Gastroesophageal sphincter (tissue), 4 donors: Measurements from ENCODE around the gene PDXK. TPM values are rescaled to one million over a fixed set of nuclear protein-coding genes. Genes with fewer than 3 reads are reported as not detected.
"Not testable (repeated sequence)": the region's sequence is repeated elsewhere in the genome, so short reads cannot be mapped to it uniquely, and the experiment has no call there.

Experiments used
- ATAC-seq: fragments of 150-250 bp; one replicate; pipeline ENCODE4 v1.9.1; 2016; ENCODE audit warnings: mild to moderate bottlenecking, moderate library complexity
- H3K27ac ChIP-seq, 4 donors: fragments of 200-600 bp; sonication (generic) in 3 of 4; 1 replicate in 3 of 4; 2 replicates in 1 of 4; pipeline ENCODE4 v1.5.1; 2016 to 2019
- H3K27me3 ChIP-seq: fragments of 200-600 bp; sonication (generic); one replicate; pipeline ENCODE4 v1.5.1; 2019
- H3K36me3 ChIP-seq, 2 donors: fragments of 200-600 bp; sonication (generic); one replicate each; pipeline ENCODE4 v1.5.1; 2019; ENCODE audit warnings: control low read depth in 1 of 2
- H3K4me1 ChIP-seq, 3 donors: fragments of 200-600 bp; sonication (generic); 1 replicate in 2 of 3; 2 replicates in 1 of 3; pipeline ENCODE4 v1.5.1; 2016 to 2019; ENCODE audit warnings: control low read depth in 2 of 3
- H3K4me3 ChIP-seq, 2 donors: fragments of 200-600 bp; sonication (generic); one replicate each; pipeline ENCODE4 v1.5.1; 2019; ENCODE audit warnings: mild to moderate bottlenecking in 1 of 2, moderate library complexity in 1 of 2
- H3K9me3 ChIP-seq, 3 donors: fragments of 200-600 bp; sonication (generic); one replicate each; pipeline ENCODE4 v1.5.1; 2017 to 2019; ENCODE audit warnings: control low read depth in 2 of 3
- CTCF ChIP-seq, 4 experiments: fragments of 200-600 bp in 2 of 4; fragments of 450-650 bp in 2 of 4; sonication (generic) in 1 of 4; IDR thresholded peaks; one replicate each; pipeline ENCODE4 v1.5.1; 2017 to 2019; ENCODE audit warnings: antibody characterized with exemption in 4 of 4, mild to moderate bottlenecking in 2 of 4, moderate library complexity in 2 of 4
- EP300 ChIP-seq: sonication (generic); formaldehyde crosslinking; IDR thresholded peaks from one replicate; pipeline ENCODE4 v1.6.1; 2017; ENCODE audit warnings: antibody characterized with exemption, mild to moderate bottlenecking
- POLR2A ChIP-seq, 2 donors: fragments of 450-650 bp; IDR thresholded peaks; one replicate each; pipeline ENCODE4 v1.6.1; 2017; ENCODE audit warnings: antibody characterized with exemption in 2 of 2, mild to moderate bottlenecking in 2 of 2, moderate library complexity in 1 of 2
- POLR2AphosphoS5 ChIP-seq: sonication (generic); formaldehyde crosslinking; IDR thresholded peaks from one replicate; pipeline ENCODE4 v1.6.1; 2017; ENCODE audit warnings: antibody characterized with exemption
- WGBS, 2 donors: methylation state at CpG; one replicate each; pipeline ENCODE4 v1.1.5; 2018; ENCODE audit warnings: low coverage in 1 of 2; 5-methylcytosine and 5-hydroxymethylcytosine counted together
- total RNA-seq, 4 donors: library from RNA; depleted of rRNA; stranded (reverse); fragments of >200 nt; gene quantifications; one replicate each; pipeline ENCODE4 v1.1.0, GENCODE V29; 2016

PDXK gene
- total RNA-seq: 10 to 100 TPM; 24.4 to 42.2 (median 33.0) TPM

GRCh38 chr21:43718872-43719747, at the start of gene PDXK:
Gene PDXK (plus strand): TSS chr21:43719129. CDS start chr21:43719295, 166 bp downstream.
- peaks cover 0 to 8% of the 10 kb centered on the region in 2 donors for H3K36me3 ChIP-seq
- peak within 1 kb of the TSS; percentile 19 to 87 (median 84) for H3K27ac ChIP-seq
- peak; percentile 95 for ATAC-seq
- WGBS, 2 donors: no CpG with 5 or more reads among the region's 117 CpGs
- H3K9me3 ChIP-seq: no peaks in the 10 kb centered on the region
- H3K27me3 ChIP-seq: no peaks in the 10 kb centered on the region
- peaks cover 0 to 43% (median 21%) of the 10 kb centered on the region in 3 donors for H3K4me1 ChIP-seq
- TF ChIP-seq EP300 (no peak), POLR2A (IDR thresholded peaks at IDR 0.05) (peak; percentile 67 to 71), CTCF (IDR thresholded peaks at IDR 0.05) (peak in 2 of 4 experiments; percentile 18 to 22), POLR2AphosphoS5 (peak; percentile 58)
- H3K4me3 ChIP-seq: peak within 1 kb of the TSS; percentile 54 to 95

- no peaks in the 10 kb centered on the region for H3K9me3 ChIP-seq
- TF ChIP-seq EP300: no peak
- no peak for TF ChIP-seq POLR2A (IDR thresholded peaks at IDR 0.05)
- ATAC-seq: no peak
- no peak overlapping the region for H3K27ac ChIP-seq
- H3K27me3 ChIP-seq: no peaks in the 10 kb centered on the region
- no peaks in the 10 kb centered on the region for H3K4me1 ChIP-seq
- H3K36me3 ChIP-seq: peaks cover 0 to 68% of the 10 kb centered on the region in 2 donors
- 82 to 88% methylated on average over 9 to 19 of the region's 20 CpGs for WGBS, 2 donors
- H3K4me3 ChIP-seq: no peak overlapping the region
Measured at GRCh38 chr21:43669828-43670605, 48.9 kb upstream of the PDXK start.

- no peak overlapping the region for H3K4me3 ChIP-seq
- no peaks in the 10 kb centered on the region for H3K4me1 ChIP-seq
- no peaks in the 10 kb centered on the region for H3K9me3 ChIP-seq
- ATAC-seq: no peak
- no peak for TF ChIP-seq POLR2A (IDR thresholded peaks at IDR 0.05)
- no peak for TF ChIP-seq CTCF (IDR thresholded peaks at IDR 0.05)
- TF ChIP-seq EP300: no peak
- no peak overlapping the region for H3K27ac ChIP-seq
- H3K36me3 ChIP-seq: peaks cover 0 to 95% of the 10 kb centered on the region in 2 donors
- H3K27me3 ChIP-seq: no peaks in the 10 kb centered on the region
- WGBS, 2 donors: 95% methylated on average over 3 of the region's 3 CpGs; no CpG with 5 or more reads in 1 of the 2 donors
Measured at GRCh38 chr21:43675871-43676270, 43.1 kb upstream of the PDXK start.

- Histone ChIP-seq H3K4me1 (no peaks in the 10 kb centered on the region), H3K36me3 (peaks cover 0 to 95% of the 10 kb centered on the region in 2 donors), H3K27me3 (no peaks in the 10 kb centered on the region), H3K9me3 (no peaks in the 10 kb centered on the region), H3K27ac (no peak overlapping the region), H3K4me3 (no peak overlapping the region)
- TF ChIP-seq POLR2AphosphoS5 (no peak), POLR2A (IDR thresholded peaks at IDR 0.05) (no peak), CTCF (IDR thresholded peaks at IDR 0.05) (no peak), EP300 (no peak)
- ATAC-seq: no peak
- 93 to 97% methylated on average over 3 to 5 of the region's 15 CpGs for WGBS, 2 donors
Measured at GRCh38 chr21:43676391-43676790, 42.5 kb upstream of the PDXK start.

- Histone ChIP-seq H3K36me3 (peaks cover 0 to 100% of the 10 kb centered on the region in 2 donors), H3K27ac (no peak overlapping the region), H3K4me3 (no peak overlapping the region), H3K9me3 (no peaks in the 10 kb centered on the region), H3K27me3 (no peaks in the 10 kb centered on the region), H3K4me1 (no peaks in the 10 kb centered on the region)
- no peak for ATAC-seq
- TF ChIP-seq POLR2A (IDR thresholded peaks at IDR 0.05): no peak
- no peak for TF ChIP-seq CTCF (IDR thresholded peaks at IDR 0.05)
- no peak for TF ChIP-seq POLR2AphosphoS5
- TF ChIP-seq EP300: no peak
- WGBS, 2 donors: 95 to 100% methylated on average over 4 to 6 of the region's 12 CpGs
Measured at GRCh38 chr21:43679951-43680350, 39.0 kb upstream of the PDXK start.

- H3K27ac ChIP-seq, H3K4me3 ChIP-seq, H3K4me1 ChIP-seq, ATAC-seq, H3K9me3 ChIP-seq, H3K27me3 ChIP-seq: not testable (repeated sequence)
- peaks cover 0 to 100% of the 10 kb centered on the region in 2 donors for H3K36me3 ChIP-seq
- 86 to 100% methylated on average over 4 to 5 of the region's 6 CpGs for WGBS, 2 donors
Measured at GRCh38 chr21:43680421-43680820, 38.5 kb upstream of the PDXK start.
